ENCODE results near the gene CASP8. TPM values are rescaled to one million over a fixed set of nuclear protein-coding genes. Genes with fewer than 3 reads are reported as not detected.

Gene CASP8
- total RNA-seq, 4 donors from 2014 or later = 10.9 to 26.4 (median 18.5) TPM

DNA sequence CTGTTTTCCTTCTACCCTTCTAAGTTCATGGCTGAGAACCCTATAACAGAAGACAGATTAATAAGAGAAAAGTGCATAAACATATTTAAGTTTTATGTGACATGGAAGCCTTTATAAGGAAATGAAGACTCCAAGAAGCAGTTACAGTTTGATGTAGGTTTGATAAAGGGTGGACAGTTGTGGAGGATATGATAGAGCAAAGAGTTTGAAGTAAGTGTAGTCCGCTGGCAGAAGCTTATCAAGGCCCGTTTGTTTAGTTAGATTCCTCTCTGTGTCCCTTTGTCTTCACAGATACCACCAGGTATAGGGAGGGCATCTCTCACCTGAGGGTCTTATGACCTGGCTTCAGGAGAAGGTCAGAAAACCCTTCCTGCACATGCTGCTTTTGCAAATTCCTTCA is 10.4 kb upstream of the CASP8 start:
- TF ChIP-seq POLR2A (IDR thresholded peaks at IDR 0.05) = no peak
- TF ChIP-seq, protein P1, sequence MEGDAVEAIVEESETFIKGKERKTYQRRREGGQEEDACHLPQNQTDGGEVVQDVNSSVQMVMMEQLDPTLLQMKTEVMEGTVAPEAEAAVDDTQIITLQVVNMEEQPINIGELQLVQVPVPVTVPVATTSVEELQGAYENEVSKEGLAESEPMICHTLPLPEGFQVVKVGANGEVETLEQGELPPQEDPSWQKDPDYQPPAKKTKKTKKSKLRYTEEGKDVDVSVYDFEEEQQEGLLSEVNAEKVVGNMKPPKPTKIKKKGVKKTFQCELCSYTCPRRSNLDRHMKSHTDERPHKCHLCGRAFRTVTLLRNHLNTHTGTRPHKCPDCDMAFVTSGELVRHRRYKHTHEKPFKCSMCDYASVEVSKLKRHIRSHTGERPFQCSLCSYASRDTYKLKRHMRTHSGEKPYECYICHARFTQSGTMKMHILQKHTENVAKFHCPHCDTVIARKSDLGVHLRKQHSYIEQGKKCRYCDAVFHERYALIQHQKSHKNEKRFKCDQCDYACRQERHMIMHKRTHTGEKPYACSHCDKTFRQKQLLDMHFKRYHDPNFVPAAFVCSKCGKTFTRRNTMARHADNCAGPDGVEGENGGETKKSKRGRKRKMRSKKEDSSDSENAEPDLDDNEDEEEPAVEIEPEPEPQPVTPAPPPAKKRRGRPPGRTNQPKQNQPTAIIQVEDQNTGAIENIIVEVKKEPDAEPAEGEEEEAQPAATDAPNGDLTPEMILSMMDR (IDR thresholded peaks at IDR 0.05) = no peak
- no peak for DNase-seq (ENCODE audit: low spot score in 2 of 2)
- H3K4me3 ChIP-seq (ENCODE audit: low read depth, poor library complexity, severe bottlenecking) = no peak overlapping the region
- intact Hi-C loops (cut with DNase I; ENCODE audit: low total_unique reads) = no loop called here
- WGBS, 2 donors = 60 to 90% methylated on average over 2 of the region's 2 CpGs

DNA sequence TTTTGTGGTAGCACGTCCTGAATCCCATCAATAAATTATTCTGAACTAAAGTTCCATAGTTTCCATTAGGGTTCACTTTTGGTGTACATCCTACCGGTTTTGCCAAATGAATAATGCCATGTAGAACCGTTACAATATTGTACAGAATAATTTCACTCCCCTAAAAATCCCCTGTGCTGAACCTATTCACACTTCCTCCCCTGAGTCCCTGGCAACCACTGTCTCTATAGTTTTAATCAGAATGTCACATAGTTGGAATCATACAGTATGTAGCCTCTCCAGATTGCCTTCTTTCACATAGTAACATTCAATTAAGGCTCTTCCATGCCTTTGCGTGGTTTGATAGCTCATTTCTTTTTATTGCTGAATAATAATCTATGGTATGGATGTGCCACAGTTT is 9.6 kb upstream of the CASP8 start:
- WGBS, 2 donors = 90 to 91% methylated on average over 4 of the region's 4 CpGs
- H3K4me3 ChIP-seq (ENCODE audit: low read depth, poor library complexity, severe bottlenecking) = no peak overlapping the region
- intact Hi-C loops (cut with DNase I; ENCODE audit: low total_unique reads) = no loop called here
- TF ChIP-seq, protein P1 (IDR thresholded peaks at IDR 0.05) = no peak
- no peak for TF ChIP-seq POLR2A (IDR thresholded peaks at IDR 0.05)
- no peak for DNase-seq (ENCODE audit: low spot score in 2 of 2)

DNA sequence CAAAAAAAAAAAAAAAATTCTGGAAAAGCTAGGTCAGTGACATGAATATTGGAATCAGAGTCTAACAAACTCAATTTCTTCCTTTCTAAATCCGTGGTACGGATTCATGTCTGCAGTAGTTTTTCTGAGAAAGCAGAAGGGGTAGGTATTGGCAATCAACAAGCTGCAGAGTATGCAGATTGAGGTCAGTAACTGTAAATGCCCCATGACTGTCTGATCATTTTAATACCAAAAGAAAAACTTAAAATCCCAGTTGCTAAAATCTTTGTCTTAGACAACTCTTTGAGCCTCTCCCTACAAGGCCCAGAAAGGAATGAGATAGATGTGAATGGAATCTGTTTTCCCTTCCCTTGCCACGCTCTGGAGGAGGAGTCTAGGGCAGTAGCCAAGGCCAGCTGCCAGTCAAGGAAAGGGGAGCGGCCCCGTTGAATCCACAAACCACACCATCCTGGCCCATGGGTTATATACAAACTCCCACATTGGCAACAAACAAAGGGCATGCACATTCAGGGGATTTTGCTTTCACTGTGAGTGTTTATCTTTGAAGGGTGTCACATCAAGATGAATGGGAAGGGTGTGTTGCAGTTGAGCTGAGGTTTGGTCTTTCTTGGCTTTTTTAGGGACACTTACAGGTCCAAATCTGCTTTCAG is 6.1 kb upstream of the CASP8 start:
- intact Hi-C loops (cut with DNase I; ENCODE audit: low total_unique reads) = no loop called here
- H3K4me3 ChIP-seq (ENCODE audit: low read depth, poor library complexity, severe bottlenecking) = no peak overlapping the region
- no peak for DNase-seq (ENCODE audit: low spot score in 2 of 2)
- WGBS, 2 donors = 24 to 44% methylated on average over 5 of the region's 5 CpGs
- TF ChIP-seq, protein P1 (IDR thresholded peaks at IDR 0.05) = no peak
- TF ChIP-seq POLR2A (IDR thresholded peaks at IDR 0.05) = no peak

DNA sequence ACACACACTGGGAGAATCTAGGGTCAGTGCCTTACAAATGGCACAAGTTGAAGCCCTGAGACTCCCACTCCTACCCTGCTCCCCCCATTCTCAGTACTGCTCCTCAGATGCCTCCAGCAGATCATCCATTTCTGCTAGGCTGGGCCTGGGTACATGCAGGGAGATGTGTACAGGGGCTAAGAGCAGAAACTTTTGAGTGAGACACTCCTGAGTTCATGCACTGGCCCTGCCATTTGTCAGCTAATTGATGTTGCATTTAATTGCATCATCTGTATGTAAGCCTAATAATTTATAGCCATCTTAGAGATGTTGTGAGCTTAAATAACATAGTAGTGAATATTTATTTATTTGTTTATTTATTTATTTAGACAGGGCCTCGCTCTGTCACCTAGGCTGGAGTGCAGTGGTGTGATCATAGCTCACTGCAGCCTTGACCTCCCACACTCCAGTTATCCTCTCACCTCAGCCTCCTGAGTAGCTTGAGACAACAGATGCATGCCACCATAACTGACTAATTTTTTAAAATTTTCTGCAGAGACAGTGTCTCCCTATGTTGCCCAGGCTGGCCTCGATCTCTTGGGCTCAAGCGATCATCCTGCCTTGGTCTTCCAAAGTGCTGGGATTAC is 4.8 kb upstream of the CASP8 start:
- TF ChIP-seq, protein P1 (IDR thresholded peaks at IDR 0.05) = no peak
- no peak for TF ChIP-seq POLR2A (IDR thresholded peaks at IDR 0.05)
- intact Hi-C loops (cut with DNase I; ENCODE audit: low total_unique reads) = no loop called here
- H3K4me3 ChIP-seq (ENCODE audit: low read depth, poor library complexity, severe bottlenecking) = no peak overlapping the region
- no peak for DNase-seq (ENCODE audit: low spot score in 2 of 2)
- WGBS, 2 donors = 96 to 97% methylated on average over 3 of the region's 3 CpGs

DNA sequence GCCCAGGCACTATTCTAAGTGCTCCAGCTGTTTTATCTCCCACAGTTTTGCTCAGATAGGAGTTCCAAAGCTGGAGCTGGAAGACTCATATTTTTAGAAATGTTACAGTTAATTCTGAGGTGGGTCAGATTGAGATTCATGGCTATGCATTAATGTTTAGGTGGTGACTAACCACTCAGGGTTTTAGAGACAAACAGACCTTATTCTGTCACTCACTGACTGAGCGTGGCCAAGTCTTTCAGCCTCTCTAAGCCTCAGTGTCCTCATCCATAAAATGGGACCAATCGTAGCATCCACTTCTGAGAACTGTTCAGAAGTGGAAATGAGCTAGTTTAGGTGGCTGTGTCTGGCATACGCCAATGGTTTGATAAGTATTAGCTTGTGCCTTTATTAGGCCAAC is 4.3 kb upstream of the CASP8 start:
- DNase-seq (ENCODE audit: low spot score in 2 of 2) = no peak
- WGBS, 2 donors = 92 to 100% methylated on average over 3 of the region's 3 CpGs
- no peak overlapping the region for H3K4me3 ChIP-seq (ENCODE audit: low read depth, poor library complexity, severe bottlenecking)
- TF ChIP-seq POLR2A (IDR thresholded peaks at IDR 0.05) = no peak
- TF ChIP-seq, protein P1 (IDR thresholded peaks at IDR 0.05) = no peak
- intact Hi-C loops (cut with DNase I; ENCODE audit: low total_unique reads) = no loop called here
